Measurements from ENCODE around the gene FBXO42. TPM values are rescaled to one million over a fixed set of nuclear protein-coding genes. Genes with fewer than 3 reads are reported as not detected.
A peak's percentile ranks its signal among the peaks of the same experiment; 100 is the strongest.

The FBXO42 gene
- total RNA-seq, 6 donors from 2014 or later: 20.8 to 41.9 (median 24.0) TPM

GRCh38 chr1:16372535-16373285 is 20.4 kb upstream of the FBXO42 start:
- Histone ChIP-seq H3K9me3 (no peaks in the 10 kb centered on the region), H3K4me3 (no peak overlapping the region), H3K27me3 (no peaks in the 10 kb centered on the region), H3K36me3 (no peaks in the 10 kb centered on the region), H3K4me1 (peaks cover 73 to 95% (median 83%) of the 10 kb centered on the region in 4 donors), H3K27ac (peak overlapping the region in 2 of 4 donors; percentile 51 to 53)
- no peak for DNase-seq
- TF ChIP-seq POLR2A (IDR thresholded peaks at IDR 0.05) (no peak), CTCF (IDR thresholded peaks at IDR 0.05) (no peak), POLR2AphosphoS5 (IDR thresholded peaks at IDR 0.05) (no peak), EP300 (IDR thresholded peaks at IDR 0.05) (no peak)
- WGBS, 2 donors: 82 to 84% methylated on average over 3 of the region's 3 CpGs
- ATAC-seq (ENCODE audit: low FRiP score in 2 of 2): no peak

- Histone ChIP-seq H3K9me3 (no peaks in the 10 kb centered on the region), H3K4me1 (peaks cover 65 to 85% (median 75%) of the 10 kb centered on the region in 4 donors), H3K27ac (peak overlapping the region in 2 of 4 donors; percentile 51 to 53), H3K36me3 (no peaks in the 10 kb centered on the region), H3K27me3 (no peaks in the 10 kb centered on the region), H3K4me3 (no peak overlapping the region)
- DNase-seq: no peak
- 77 to 79% methylated on average over 5 of the region's 5 CpGs for WGBS, 2 donors
- no peak for ATAC-seq (ENCODE audit: low FRiP score in 2 of 2)
- TF ChIP-seq CTCF (IDR thresholded peaks at IDR 0.05): no peak
- TF ChIP-seq EP300 (IDR thresholded peaks at IDR 0.05): no peak
- TF ChIP-seq POLR2AphosphoS5 (IDR thresholded peaks at IDR 0.05): no peak
- no peak for TF ChIP-seq POLR2A (IDR thresholded peaks at IDR 0.05)
Measured at GRCh38 chr1:16371725-16372124, 19.4 kb upstream of the FBXO42 start.

- WGBS, 2 donors: 69 to 82% methylated on average over 4 of the region's 4 CpGs
- no peaks in the 10 kb centered on the region for H3K27me3 ChIP-seq
- H3K4me1 ChIP-seq: peaks cover 54 to 84% (median 67%) of the 10 kb centered on the region in 4 donors
- DNase-seq: no peak
- H3K9me3 ChIP-seq: no peaks in the 10 kb centered on the region
- ATAC-seq (ENCODE audit: low FRiP score in 2 of 2): no peak
- TF ChIP-seq POLR2A (IDR thresholded peaks at IDR 0.05): no peak
- TF ChIP-seq EP300 (IDR thresholded peaks at IDR 0.05): no peak
- TF ChIP-seq CTCF (IDR thresholded peaks at IDR 0.05): no peak
- no peak for TF ChIP-seq POLR2AphosphoS5 (IDR thresholded peaks at IDR 0.05)
- no peak overlapping the region for H3K4me3 ChIP-seq
- peak overlapping the region in 1 of 4 donors; percentile 98 for H3K27ac ChIP-seq
- no peaks in the 10 kb centered on the region for H3K36me3 ChIP-seq
Measured at GRCh38 chr1:16369821-16370220, 17.5 kb upstream of the FBXO42 start.

- WGBS, 2 donors: 3 to 4% methylated on average over 24 of the region's 24 CpGs
- TF ChIP-seq CTCF (IDR thresholded peaks at IDR 0.05) (no peak), POLR2A (IDR thresholded peaks at IDR 0.05) (no peak)
- H3K27ac ChIP-seq: peak overlapping the region; percentile 96 to 99 (median 98)
- H3K4me1 ChIP-seq: peaks cover 49 to 79% (median 58%) of the 10 kb centered on the region in 4 donors
- ATAC-seq (ENCODE audit: low FRiP score in 2 of 2) (no peak), DNase-seq (no peak)
- no peaks in the 10 kb centered on the region for H3K9me3 ChIP-seq
- no peaks in the 10 kb centered on the region for H3K36me3 ChIP-seq
- peak overlapping the region; percentile 65 to 91 (median 78) for H3K4me3 ChIP-seq
- no peaks in the 10 kb centered on the region for H3K27me3 ChIP-seq
Measured at GRCh38 chr1:16367968-16368890, 15.9 kb upstream of the FBXO42 start.

Measured in upper lobe of left lung (tissue), 6 donors.